Lower leg skin (tissue), 4 donors: ENCODE results near the gene CAMTA1. TPM values are rescaled to one million over a fixed set of nuclear protein-coding genes. Genes with fewer than 3 reads are reported as not detected.

Source experiments
- DNase-seq, 2 donors: peaks; one replicate each; pipeline ENCODE4 v3.0.0-alpha.2; 2019; ENCODE audit warnings: low spot score in 2 of 2
- H3K4me3 ChIP-seq: fragments of 200-600 bp; sonication (generic); 2 replicates; pipeline ENCODE4 v1.5.1; 2017; ENCODE audit warnings: mild to moderate bottlenecking, low read depth; ENCODE audit not compliant: poor library complexity, severe bottlenecking
- CTCF ChIP-seq, 3 donors: fragments of 450-650 bp; IDR thresholded peaks; one replicate each; pipeline ENCODE4 v1.5.1; 2016; ENCODE audit warnings: antibody characterized with exemption in 3 of 3, mild to moderate bottlenecking in 3 of 3, moderate library complexity in 2 of 3
- POLR2A ChIP-seq, 2 donors: fragments of 450-650 bp; IDR thresholded peaks; one replicate each; pipeline ENCODE4 v1.6.1; 2016 to 2017; ENCODE audit warnings: antibody characterized with exemption in 2 of 2, mild to moderate bottlenecking in 1 of 2, moderate library complexity in 1 of 2
- WGBS, 2 donors: methylation state at CpG; one replicate each; pipeline ENCODE4 v1.1.5; 2018; 5-methylcytosine and 5-hydroxymethylcytosine counted together
- intact Hi-C: fragments of 100-400 bp; cut with DNase I; formaldehyde crosslinking; loops from one replicate; pipeline ENCODE4 v1.15.0; 2023; ENCODE audit warnings: low total_unique reads
- total RNA-seq, 4 donors: library from RNA; depleted of rRNA; stranded (reverse); fragments of >200 nt; gene quantifications; one replicate each; pipeline ENCODE4 v1.1.0, GENCODE V29; 2016

CAMTA1 gene
- total RNA-seq, 4 donors from 2014 or later: 24.4 to 52.3 (median 32.9) TPM

- no peak for DNase-seq
- H3K4me3 ChIP-seq: no peak overlapping the region
- no peak for TF ChIP-seq CTCF (IDR thresholded peaks at IDR 0.05)
- TF ChIP-seq POLR2A (IDR thresholded peaks at IDR 0.05): no peak
- intact Hi-C loops: no loop called here
- WGBS, 2 donors: 69 to 77% methylated on average over 7 of the region's 7 CpGs
Observed at GRCh38 chr1:6859415-6860343, 74.4 kb downstream of the CAMTA1 start.

- DNase-seq: no peak
- no peak overlapping the region for H3K4me3 ChIP-seq
- no peak for TF ChIP-seq POLR2A (IDR thresholded peaks at IDR 0.05)
- TF ChIP-seq CTCF (IDR thresholded peaks at IDR 0.05): no peak
- WGBS, 2 donors: 75 to 77% methylated on average over 6 of the region's 6 CpGs
- intact Hi-C loops: no loop called here
Observed at GRCh38 chr1:6860401-6860800, 75.1 kb downstream of the CAMTA1 start.

GRCh38 chr1:6861075-6861724, 75.9 kb downstream of the CAMTA1 start:
- TF ChIP-seq CTCF (IDR thresholded peaks at IDR 0.05) (no peak), POLR2A (IDR thresholded peaks at IDR 0.05) (no peak)
- H3K4me3 ChIP-seq: no peak overlapping the region
- WGBS, 2 donors: 93 to 94% methylated on average over 12 of the region's 12 CpGs
- no peak for DNase-seq
- intact Hi-C loops: no loop called here

GRCh38 chr1:6862906-6863305, 77.7 kb downstream of the CAMTA1 start:
- intact Hi-C loops: no loop called here
- DNase-seq: no peak
- WGBS, 2 donors: 85 to 88% methylated on average over 4 of the region's 4 CpGs
- H3K4me3 ChIP-seq: no peak overlapping the region
- TF ChIP-seq CTCF (IDR thresholded peaks at IDR 0.05): no peak
- no peak for TF ChIP-seq POLR2A (IDR thresholded peaks at IDR 0.05)

GRCh38 chr1:6864166-6864565, 78.9 kb downstream of the CAMTA1 start:
- H3K4me3 ChIP-seq: no peak overlapping the region
- no peak for DNase-seq
- WGBS, 2 donors: 87% methylated on average over 5 of the region's 5 CpGs
- intact Hi-C loops: no loop called here
- no peak for TF ChIP-seq CTCF (IDR thresholded peaks at IDR 0.05)
- TF ChIP-seq POLR2A (IDR thresholded peaks at IDR 0.05): no peak
